B cell (primary cell): ENCODE data around the gene ARL16. TPM values are rescaled to one million over a fixed set of nuclear protein-coding genes. Genes with fewer than 3 reads are reported as not detected.

ENCODE experiments used
- ATAC-seq: fragments of 200-7000 bp; cut with Tn5 transposase; one replicate; pipeline ENCODE4 v1.10.0; 2021; ENCODE audit warnings: low read depth, mild to moderate bottlenecking, moderate number of reproducible peaks, moderate library complexity
- CTCF ChIA-PET: fragments of 350-600 bp; sonication (Branson Sonifier 250); formaldehyde crosslinking; loops from one replicate; lab custom pipeline; 2021; ENCODE audit warnings: antibody characterized with exemption, inconsistent platforms; lab: Charles Lee
- POLR2A ChIA-PET: fragments of 350-600 bp; sonication (Branson Sonifier 250); formaldehyde crosslinking; loops from one replicate; lab custom pipeline; 2021; ENCODE audit warnings: antibody characterized with exemption; lab: Charles Lee
- DNase-seq: peaks from one replicate; pipeline ENCODE4 v3.0.0; 2013
- H2AFZ ChIP-seq: 2 replicates; pipeline ENCODE4 v1.6.1; 2012; ENCODE audit warnings: mild to moderate bottlenecking, low read depth, low read length; ENCODE audit not compliant: insufficient read depth, poor library complexity, severe bottlenecking
- H3K27ac ChIP-seq, 2 donors: 1 replicate in 1 of 2; 2 replicates in 1 of 2; pipeline ENCODE4 v1.5.1; 2012 to 2013; ENCODE audit warnings: low read length in 2 of 2, mild to moderate bottlenecking in 2 of 2, moderate library complexity in 1 of 2
- H3K27me3 ChIP-seq, 4 experiments: fragments of 200-600 bp in 1 of 4; sonication (generic) in 1 of 4; replicated peaks in 1 of 4; 1 replicate in 2 of 4; 2 replicates in 2 of 4; pipeline versions ENCODE4 v1.6.1 to v1.7.0; 2013 to 2016; ENCODE audit warnings: low read length in 3 of 4, mild to moderate bottlenecking in 2 of 4, mixed read lengths in 1 of 4, moderate library complexity in 1 of 4; ENCODE audit not compliant: insufficient read depth in 4 of 4, control insufficient read depth in 3 of 4; ENCODE audit errors: control extremely low read depth in 1 of 4
- H3K36me3 ChIP-seq, 2 experiments: replicated peaks in 1 of 2; 1 replicate in 1 of 2; 2 replicates in 1 of 2; pipeline versions ENCODE4 v1.6.1 to v1.7.1; 2013; ENCODE audit warnings: low read length in 1 of 2; ENCODE audit not compliant: insufficient read depth in 2 of 2, control insufficient read depth in 1 of 2; ENCODE audit errors: control extremely low read depth in 1 of 2, extremely low read depth in 1 of 2
- H3K4me1 ChIP-seq, 2 donors: fragments of 200-600 bp in 1 of 2; sonication (generic) in 1 of 2; 1 replicate in 1 of 2; 2 replicates in 1 of 2; pipeline versions ENCODE4 v1.5.1 to v1.6.1; 2013 to 2017; ENCODE audit warnings: low read length in 2 of 2; ENCODE audit not compliant: control insufficient read depth in 2 of 2, insufficient read depth in 2 of 2
- H3K4me2 ChIP-seq: replicated peaks from 2 replicates; pipeline ENCODE3; 2012; ENCODE audit warnings: mild to moderate bottlenecking, low read depth, low read length; ENCODE audit not compliant: poor library complexity, severe bottlenecking
- H3K4me3 ChIP-seq, 5 experiments: fragments of 200-600 bp in 1 of 5; sonication (generic) in 1 of 5; 1 replicate in 3 of 5; 2 replicates in 2 of 5; pipeline versions ENCODE4 v1.5.1 to v1.7.0; 2011 to 2016; ENCODE audit warnings: low read length in 4 of 5, mild to moderate bottlenecking in 4 of 5, low read depth in 2 of 5, control low read depth in 1 of 5, moderate library complexity in 1 of 5; ENCODE audit not compliant: insufficient read depth in 1 of 5; ENCODE audit errors: control extremely low read depth in 1 of 5, extremely low read depth in 1 of 5
- H3K79me2 ChIP-seq: fragments of 200-600 bp; sonication (generic); one replicate; pipeline ENCODE4 v1.6.0; 2016; ENCODE audit warnings: low read length; ENCODE audit not compliant: control insufficient read depth, insufficient read depth
- H3K9ac ChIP-seq: fragments of 200-600 bp; sonication (generic); 2 replicates; pipeline ENCODE4 v1.6.1; 2017; ENCODE audit warnings: mild to moderate bottlenecking, low read length, moderate library complexity
- H3K9me3 ChIP-seq, 3 donors: one replicate each; pipeline versions ENCODE4 v1.6.1 to v1.7.1; 2013; ENCODE audit warnings: low read length in 2 of 3; ENCODE audit not compliant: control insufficient read depth in 2 of 3, insufficient read depth in 1 of 3; ENCODE audit errors: control extremely low read depth in 1 of 3
- H4K20me1 ChIP-seq: 2 replicates; pipeline ENCODE4 v1.6.0; 2012; ENCODE audit warnings: mild to moderate bottlenecking, low read length; ENCODE audit not compliant: insufficient read depth, control insufficient read depth, poor library complexity, severe bottlenecking
- H3K27ac Mint-ChIP-seq: one replicate; pipeline ENCODE4 v1.8.0; 2021; ENCODE audit warnings: mixed read lengths
- H3K27me3 Mint-ChIP-seq: one replicate; pipeline ENCODE4 v1.8.0; 2021; ENCODE audit warnings: mixed read lengths
- H3K4me1 Mint-ChIP-seq: one replicate; pipeline ENCODE4 v1.8.0; 2021; ENCODE audit warnings: mixed read lengths
- H3K4me3 Mint-ChIP-seq: one replicate; pipeline ENCODE4 v1.8.0; 2021; ENCODE audit warnings: mixed read lengths
- H3K9me3 Mint-ChIP-seq: one replicate; pipeline ENCODE4 v1.8.0; 2022; ENCODE audit warnings: mixed read lengths; ENCODE audit not compliant: insufficient read depth
- EZH2 ChIP-seq: IDR thresholded peaks from 2 replicates; pipeline ENCODE4 v1.6.1; 2012; ENCODE audit warnings: borderline replicate concordance, low read depth, mild to moderate bottlenecking, moderate library complexity, low read length; ENCODE audit not compliant: insufficient read depth, poor library complexity, severe bottlenecking
- WGBS: methylation state at CpG from one replicate; pipeline ENCODE4 v1.1.5; 2013; ENCODE audit warnings: missing lambda C conversion rate; ENCODE audit not compliant: insufficient coverage; 5-methylcytosine and 5-hydroxymethylcytosine counted together
- intact Hi-C: fragments of 100-400 bp; cut with micrococcal nuclease; formaldehyde crosslinking; loops from one replicate; pipeline ENCODE4 v1.10.0; 2022
- polyA plus RNA-seq: library from polyadenylated mRNA; depleted of rRNA; stranded (reverse); fragments of >200 nt; gene quantifications from 2 replicates; pipeline ENCODE4 v1.2.3, GENCODE V29; 2012
- total RNA-seq, 2 donors: library from RNA; stranded (reverse); fragments of 120-200 nt in 1 of 2; gene quantifications; 1 replicate in 1 of 2; 2 replicates in 1 of 2; pipeline versions ENCODE4 v1.2.3 to v1.2.4, GENCODE V29; 2013 to 2022
- TF ChIP-seq, protein P1 (sequence below): fragments of 200-600 bp; IDR thresholded peaks from one replicate; pipeline ENCODE4 v1.8.0; 2022; ENCODE audit warnings: antibody characterized with exemption, mild to moderate bottlenecking

The ARL16 gene
- total and polyA plus RNA-seq, 2 donors (not counting 1 experiment from before 2014, with no cell fraction given) = 32.5 to 101 TPM

DNA sequence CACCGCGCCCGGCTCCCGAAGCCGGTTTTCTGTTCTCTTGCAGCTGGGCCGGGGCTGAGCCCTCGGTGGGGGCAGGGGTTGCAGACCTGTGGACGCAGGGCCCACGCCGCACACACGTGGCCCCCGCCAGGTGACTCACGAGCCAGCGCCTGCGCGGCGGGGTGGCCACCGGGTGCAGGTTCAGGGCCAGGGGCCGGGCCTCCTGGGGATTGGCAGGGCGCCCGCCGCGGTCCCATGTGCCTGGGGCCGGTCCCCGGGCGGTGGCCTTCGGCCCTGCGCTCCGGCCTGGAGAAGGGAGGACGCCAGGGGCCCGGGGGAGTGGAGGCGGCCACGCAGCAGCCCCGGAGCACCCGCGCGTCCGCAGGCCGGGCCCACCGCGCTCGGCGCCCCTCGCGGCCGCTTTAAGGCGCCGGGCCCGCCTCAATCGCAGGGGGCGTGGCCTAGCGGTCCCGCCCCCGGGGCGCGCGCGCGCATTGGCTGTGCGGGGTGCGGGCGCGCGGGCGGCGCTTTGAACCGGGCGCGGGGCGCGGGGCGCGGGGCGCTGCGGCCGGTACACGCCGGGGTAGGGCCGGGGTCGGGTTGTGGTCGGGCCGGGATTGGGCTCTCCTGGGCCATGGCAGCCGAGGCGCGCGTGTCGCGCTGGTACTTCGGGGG, 28.3 kb upstream of the ARL16 start, which contains the start of gene SLC25A10:
Gene SLC25A10, plus strand, starts transcription at position 471 of the 654 bp plus-strand sequence. Its CDS starts 143 bp downstream, at position 614.
- Histone ChIP-seq H2AFZ (peak within 1 kb of the TSS; percentile 86), H3K79me2 (no peaks in the 10 kb centered on the region), H3K36me3 (peaks cover 0 to 7% of the 10 kb centered on the region in 2 experiments), H3K4me3 (peak within 1 kb of the TSS in 4 of 5 experiments; percentile 35 to 80 (median 62)), H4K20me1 (no peaks in the 10 kb centered on the region), H3K9me3 (no peaks in the 10 kb centered on the region), H3K27ac (no peak within 1 kb of the TSS), H3K4me1 (peaks cover 15 to 25% of the 10 kb centered on the region in 2 donors), H3K9ac (peak within 1 kb of the TSS; percentile 70), H3K27me3 (peaks cover 0 to 3% (median 0%) of the 10 kb centered on the region in 4 experiments), H3K4me2 (peak within 1 kb of the TSS; percentile 95)
- WGBS = under 1% methylated on average over 89 of the region's 89 CpGs
- TF ChIP-seq, protein P1, sequence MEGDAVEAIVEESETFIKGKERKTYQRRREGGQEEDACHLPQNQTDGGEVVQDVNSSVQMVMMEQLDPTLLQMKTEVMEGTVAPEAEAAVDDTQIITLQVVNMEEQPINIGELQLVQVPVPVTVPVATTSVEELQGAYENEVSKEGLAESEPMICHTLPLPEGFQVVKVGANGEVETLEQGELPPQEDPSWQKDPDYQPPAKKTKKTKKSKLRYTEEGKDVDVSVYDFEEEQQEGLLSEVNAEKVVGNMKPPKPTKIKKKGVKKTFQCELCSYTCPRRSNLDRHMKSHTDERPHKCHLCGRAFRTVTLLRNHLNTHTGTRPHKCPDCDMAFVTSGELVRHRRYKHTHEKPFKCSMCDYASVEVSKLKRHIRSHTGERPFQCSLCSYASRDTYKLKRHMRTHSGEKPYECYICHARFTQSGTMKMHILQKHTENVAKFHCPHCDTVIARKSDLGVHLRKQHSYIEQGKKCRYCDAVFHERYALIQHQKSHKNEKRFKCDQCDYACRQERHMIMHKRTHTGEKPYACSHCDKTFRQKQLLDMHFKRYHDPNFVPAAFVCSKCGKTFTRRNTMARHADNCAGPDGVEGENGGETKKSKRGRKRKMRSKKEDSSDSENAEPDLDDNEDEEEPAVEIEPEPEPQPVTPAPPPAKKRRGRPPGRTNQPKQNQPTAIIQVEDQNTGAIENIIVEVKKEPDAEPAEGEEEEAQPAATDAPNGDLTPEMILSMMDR = peak; percentile 15
- no peak for TF ChIP-seq EZH2
- Mint-ChIP-seq H3K27me3 (no peaks in the 10 kb centered on the region), H3K4me1 (peaks cover 12% of the 10 kb centered on the region), H3K27ac (peak within 1 kb of the TSS; percentile 78), H3K9me3 (no peaks in the 10 kb centered on the region), H3K4me3 (peak within 1 kb of the TSS; percentile 89)
- DNase-seq = peak; percentile 87
- CTCF ChIA-PET = interaction anchor here (0.6 to 0.9 kb wide), 3 partner anchors 9 to 151 kb away, joined by 3 read pairs; partner anchors contain the start of gene MRPL12
- POLR2A ChIA-PET = interaction anchor here (0.7 to 1.3 kb wide), 2 partner anchors 28 to 121 kb away, joined by 7 to 8 read pairs; partner anchors contain the start of genes ARL16, HGS and MCRIP1
- peak; percentile 89 for ATAC-seq
- intact Hi-C loops = loop anchor here (1.0 to 2.0 kb wide), 4 partner anchors 9 to 199 kb away; partner anchors contain the start of genes ACTG1, ARL16, MRPL12 and P4HB
